ENCODE data around the gene RPA1.

The RPA1 gene

DNA sequence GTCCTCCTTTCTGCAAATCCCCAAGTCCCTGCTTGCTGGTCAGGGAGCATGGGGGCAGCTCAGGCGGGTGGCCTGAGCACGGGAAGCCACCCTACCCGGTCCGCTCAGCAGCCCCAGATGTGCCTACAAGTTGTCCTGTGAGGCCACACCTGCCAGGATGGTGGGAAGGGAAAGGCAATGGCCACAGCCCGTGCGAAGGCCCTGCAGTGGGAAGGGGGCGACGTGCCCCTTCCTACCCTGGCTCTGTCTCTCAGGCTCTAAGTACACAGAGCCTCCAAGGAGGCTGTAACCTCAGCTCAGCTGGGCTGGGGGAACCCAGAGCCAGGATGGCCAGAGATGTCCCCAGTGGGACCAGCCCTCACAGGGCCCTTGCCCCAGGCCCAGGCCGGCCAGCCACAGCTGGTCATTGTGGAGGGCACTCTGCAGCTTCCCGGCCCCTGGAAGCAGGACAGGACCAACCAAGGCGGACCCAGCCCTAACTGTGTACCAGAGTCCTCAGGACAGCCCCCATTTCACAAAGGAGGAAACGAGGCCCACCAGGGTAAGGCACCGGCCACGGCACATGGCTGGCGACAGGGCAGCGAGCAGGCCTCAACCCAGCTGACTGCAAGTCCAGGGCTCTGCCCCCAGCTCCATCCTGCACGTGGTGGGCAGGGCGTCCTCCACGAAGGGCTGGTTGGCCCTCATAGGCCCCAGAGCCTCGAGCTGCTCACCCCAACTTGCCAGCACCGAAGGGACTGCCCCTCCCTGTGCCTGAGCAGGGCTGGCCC is 113.0 kb downstream of the RPA1 start:
- DNase-seq (ENCODE audit: low read depth): no peak

DNA sequence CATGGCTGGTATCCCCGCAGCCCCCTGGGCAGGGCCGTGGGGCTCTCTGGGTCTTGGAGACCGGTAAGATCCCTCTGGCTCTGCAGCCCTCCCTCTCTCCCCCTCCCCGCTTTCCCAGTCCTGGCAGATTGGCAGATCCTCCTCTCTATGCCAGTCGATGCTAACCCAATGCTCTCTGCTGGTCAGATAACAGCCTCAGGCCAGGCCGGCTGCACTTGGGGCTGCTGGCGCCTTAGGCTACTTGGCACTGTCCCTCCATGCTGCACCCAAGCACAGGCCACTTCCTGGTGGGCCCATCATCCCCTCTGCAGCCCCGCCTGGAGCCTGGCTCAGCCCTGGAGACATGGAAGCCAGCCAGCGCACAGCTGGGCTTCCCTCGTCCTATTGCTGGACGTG is 113.6 kb downstream of the RPA1 start:
- DNase-seq (ENCODE audit: low read depth): no peak

DNA sequence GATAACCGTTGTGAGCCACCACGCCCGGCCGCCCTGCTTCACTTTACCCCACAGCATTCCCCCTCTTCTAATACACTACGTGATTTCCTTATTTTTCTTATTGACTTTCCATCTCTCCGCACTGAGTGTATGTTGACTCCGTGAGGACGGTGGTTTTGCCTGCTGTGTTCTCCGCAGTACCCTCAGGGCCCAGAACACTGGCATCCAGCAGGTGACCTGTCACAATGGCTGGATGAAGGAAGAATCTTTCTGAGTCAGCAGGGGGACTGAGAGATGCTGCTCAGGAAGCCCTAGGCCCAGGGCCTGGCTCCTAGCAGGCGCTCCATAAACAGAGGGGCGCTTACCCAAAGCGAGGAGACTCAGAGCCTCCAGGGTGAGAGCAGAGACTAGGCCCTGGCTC is 115.8 kb downstream of the RPA1 start:
- no peak for DNase-seq (ENCODE audit: low read depth)

DNA sequence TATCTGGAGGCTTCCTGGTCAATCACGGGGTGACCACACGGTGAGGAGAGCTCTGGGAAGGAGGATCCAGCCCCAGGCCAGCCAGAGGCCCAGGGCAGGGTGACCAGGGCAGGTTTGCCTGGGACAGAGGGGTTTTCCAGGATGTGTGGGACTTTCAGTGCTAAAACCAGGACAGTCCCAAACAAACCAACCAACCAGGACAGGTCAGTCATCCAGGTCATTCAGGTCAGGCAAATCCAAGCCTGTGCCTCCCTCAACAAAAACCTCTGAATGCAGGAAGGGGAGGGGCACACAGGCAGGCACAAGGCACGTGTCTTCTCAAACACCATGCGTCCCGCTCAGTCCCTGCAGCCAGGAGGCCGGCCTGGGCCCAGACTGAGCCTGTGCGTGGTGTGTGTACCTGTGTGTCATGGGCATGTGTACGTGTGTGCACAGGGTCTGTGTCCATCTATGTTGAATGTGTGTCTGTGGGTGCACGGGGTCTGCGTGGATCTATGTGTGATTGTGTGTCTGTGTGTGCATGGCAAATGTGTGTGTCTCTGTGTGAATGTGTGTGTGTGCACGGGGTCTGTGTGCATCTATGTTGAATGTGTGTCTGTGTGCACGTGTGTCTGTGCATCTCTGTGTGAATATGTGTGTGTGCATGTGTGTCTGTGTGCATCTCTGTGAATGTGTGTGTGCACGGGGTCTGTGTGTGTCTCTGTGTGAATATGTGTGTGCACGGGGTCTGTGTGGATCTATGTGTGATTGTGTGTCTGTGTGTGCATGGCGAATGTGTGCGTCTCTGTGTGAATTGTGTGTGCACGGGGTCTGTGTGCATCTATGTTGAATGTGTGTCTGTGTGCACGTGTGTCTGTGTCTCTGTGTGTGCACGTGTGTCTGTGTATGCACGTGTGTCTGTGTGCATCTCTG is 116.5 kb downstream of the RPA1 start:
- DNase-seq (ENCODE audit: low read depth): no peak

DNA sequence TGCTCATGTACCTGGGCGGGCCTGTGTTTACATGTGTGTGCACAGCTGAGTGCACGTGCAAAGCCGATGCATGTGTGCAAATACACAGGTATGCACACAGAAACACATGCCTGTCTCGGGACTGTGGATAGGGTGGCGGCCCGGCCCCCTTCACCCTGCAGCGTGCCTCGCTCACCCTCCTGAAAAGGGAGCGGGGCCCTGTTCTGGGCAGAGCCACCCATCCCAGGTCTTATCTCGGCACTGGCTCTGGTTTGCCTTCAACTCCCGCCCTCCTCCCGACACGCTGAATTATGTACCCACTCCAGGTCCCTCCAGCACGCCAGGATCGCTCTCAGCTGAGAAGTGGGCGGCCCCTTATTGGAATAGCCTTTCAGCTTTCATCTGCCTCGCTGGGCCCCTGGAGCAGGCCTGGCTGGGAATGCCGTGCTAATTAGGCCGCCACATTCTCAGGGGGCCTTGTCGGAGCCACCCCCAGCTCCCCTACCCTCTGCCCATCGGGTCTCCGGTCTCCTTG is 117.5 kb downstream of the RPA1 start:
- no peak for DNase-seq (ENCODE audit: low read depth)

DNA sequence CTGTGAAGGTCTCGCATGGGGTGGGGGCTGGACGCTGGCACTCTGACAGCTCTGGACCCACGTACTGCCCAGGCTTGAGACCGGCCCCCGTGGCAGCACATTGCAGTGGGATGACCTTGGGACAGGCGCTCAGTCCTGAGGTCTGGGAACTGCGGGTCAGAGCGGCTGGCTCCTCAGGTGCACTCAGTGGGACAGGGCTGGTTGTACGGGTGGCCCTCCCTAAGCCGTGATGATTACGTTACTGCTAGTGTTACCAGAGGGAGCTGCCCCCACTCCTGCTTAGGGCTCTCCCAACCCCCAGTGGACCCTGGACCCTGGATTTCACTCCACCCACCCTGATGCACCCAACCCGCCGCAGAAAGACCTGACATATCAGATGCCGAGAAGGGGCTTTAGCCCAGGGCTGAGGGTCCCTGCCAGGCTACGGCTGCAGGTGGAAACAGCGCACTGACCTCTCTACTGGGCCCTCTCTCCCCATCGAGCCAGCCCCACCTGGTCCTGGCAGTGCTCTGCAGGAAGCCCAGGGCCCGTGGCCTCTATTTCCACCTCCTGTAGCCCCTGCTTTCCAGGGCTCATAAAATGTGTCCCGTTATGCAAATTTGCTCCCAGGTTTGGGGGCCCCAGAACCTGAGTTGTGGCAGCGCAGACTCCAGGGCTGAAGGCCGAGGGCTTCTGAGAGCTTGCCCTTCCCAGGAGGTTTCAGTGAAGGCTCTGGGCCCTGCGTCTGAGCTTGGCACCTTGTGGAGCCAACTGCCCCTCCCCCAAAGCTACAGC is 118.1 kb downstream of the RPA1 start:
- DNase-seq (ENCODE audit: low read depth): no peak

DNA sequence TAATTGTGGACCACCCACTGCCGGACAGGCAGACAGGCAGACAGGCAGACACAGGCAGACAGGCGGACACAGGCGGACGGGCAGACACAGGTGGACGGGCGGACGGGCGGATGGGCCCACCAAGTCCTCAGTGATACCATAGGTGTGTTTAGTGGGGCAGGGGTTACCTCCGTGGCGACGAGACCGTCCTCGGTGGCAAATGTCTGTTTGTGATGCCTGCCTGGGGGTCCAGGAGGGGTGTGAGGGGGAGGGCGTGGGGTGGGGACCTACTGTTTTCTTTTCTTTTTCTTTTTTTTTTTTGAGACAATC is 118.7 kb downstream of the RPA1 start:
- no peak for DNase-seq (ENCODE audit: low read depth)

Data from fibroblast of gingiva (primary cell).